Fibroblast of villous mesenchyme (primary cell): ENCODE data around the gene DPYD. TPM values are rescaled to one million over a fixed set of nuclear protein-coding genes. Genes with fewer than 3 reads are reported as not detected.

Experiments
- DNase-seq: peaks from one replicate; pipeline ENCODE4 v3.0.0-alpha.2; 2010; ENCODE audit warnings: low read depth
- H3K4me3 ChIP-seq: 2 replicates; pipeline ENCODE4 v1.5.1; 2011; ENCODE audit warnings: low read depth, mild to moderate bottlenecking, low read length
- total RNA-seq: library from RNA; depleted of rRNA; stranded (reverse); fragments of >200 nt; gene quantifications from 2 replicates; pipeline ENCODE4 v1.2.3, GENCODE V29; 2012
- TF ChIP-seq, protein P1 (sequence below): IDR thresholded peaks from 2 replicates; pipeline ENCODE4 v1.5.1; 2012; ENCODE audit warnings: low read depth, mild to moderate bottlenecking, low read length; ENCODE audit not compliant: insufficient read depth

The DPYD gene
- total RNA-seq, 1 donor, result 48.4 TPM

DNA sequence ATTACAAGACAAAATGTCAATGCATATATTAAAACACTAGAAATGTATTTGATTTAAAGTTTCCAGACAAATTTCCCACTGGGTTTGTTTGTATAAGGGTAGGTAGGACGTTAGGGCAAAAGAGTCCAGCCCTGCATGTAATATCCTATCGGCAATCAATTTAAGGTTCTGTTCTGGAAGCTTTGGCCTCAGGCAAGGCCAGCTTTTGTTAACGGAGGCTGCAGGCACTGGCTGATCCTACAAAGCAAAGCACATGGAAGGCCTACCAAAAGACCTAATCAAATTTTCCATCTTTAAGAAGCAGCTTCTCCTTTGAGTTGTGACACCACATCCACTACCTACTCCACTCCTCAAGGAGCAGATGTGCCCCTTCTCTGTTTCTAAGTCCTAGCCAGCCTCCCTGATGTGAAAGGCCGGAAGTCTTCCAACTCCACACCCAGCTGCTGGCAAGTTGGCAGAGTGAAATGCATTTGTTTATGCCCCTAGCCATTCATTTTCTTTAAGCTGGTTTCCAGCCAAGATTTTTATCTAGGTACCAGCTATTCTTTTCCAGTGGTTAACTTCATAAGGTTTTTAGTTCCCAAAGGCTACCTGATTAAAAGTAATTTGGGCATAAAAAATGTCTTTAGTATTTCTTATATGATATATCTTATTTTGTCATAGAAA is 746.7 kb downstream of the DPYD start:
- no peak overlapping the region for H3K4me3 ChIP-seq
- no peak for DNase-seq
- TF ChIP-seq, protein P1, sequence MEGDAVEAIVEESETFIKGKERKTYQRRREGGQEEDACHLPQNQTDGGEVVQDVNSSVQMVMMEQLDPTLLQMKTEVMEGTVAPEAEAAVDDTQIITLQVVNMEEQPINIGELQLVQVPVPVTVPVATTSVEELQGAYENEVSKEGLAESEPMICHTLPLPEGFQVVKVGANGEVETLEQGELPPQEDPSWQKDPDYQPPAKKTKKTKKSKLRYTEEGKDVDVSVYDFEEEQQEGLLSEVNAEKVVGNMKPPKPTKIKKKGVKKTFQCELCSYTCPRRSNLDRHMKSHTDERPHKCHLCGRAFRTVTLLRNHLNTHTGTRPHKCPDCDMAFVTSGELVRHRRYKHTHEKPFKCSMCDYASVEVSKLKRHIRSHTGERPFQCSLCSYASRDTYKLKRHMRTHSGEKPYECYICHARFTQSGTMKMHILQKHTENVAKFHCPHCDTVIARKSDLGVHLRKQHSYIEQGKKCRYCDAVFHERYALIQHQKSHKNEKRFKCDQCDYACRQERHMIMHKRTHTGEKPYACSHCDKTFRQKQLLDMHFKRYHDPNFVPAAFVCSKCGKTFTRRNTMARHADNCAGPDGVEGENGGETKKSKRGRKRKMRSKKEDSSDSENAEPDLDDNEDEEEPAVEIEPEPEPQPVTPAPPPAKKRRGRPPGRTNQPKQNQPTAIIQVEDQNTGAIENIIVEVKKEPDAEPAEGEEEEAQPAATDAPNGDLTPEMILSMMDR, result no peak

GRCh38 chr1:97170300-97170699 is 750.5 kb downstream of the DPYD start:
- TF ChIP-seq, protein P1, result no peak
- no peak for DNase-seq
- H3K4me3 ChIP-seq, result no peak overlapping the region

DNA sequence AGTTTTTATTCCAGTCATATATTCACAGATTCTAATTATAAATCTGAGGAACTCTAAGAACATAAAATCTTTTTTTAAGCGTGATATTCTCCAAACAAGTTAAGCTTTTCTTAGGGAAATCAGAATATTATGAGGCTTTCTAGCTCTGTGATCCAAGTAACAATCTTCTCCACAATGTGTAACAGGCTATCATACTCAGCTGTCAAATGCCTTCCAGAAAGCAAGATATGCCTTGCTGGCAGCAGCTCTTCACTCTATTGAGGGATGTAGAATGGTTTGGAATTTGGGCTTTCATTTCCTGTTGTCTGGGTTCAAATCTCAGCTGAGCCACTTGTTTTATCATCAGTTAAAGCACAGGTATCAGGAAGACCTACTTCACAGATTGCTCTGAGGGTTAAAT is 752.8 kb downstream of the DPYD start:
- DNase-seq, result no peak
- H3K4me3 ChIP-seq, result no peak overlapping the region
- TF ChIP-seq, protein P1, result no peak

- no peak for DNase-seq
- no peak overlapping the region for H3K4me3 ChIP-seq
- TF ChIP-seq, protein P1, result no peak
Measured at GRCh38 chr1:97167246-97167645, 753.6 kb downstream of the DPYD start.

DNA sequence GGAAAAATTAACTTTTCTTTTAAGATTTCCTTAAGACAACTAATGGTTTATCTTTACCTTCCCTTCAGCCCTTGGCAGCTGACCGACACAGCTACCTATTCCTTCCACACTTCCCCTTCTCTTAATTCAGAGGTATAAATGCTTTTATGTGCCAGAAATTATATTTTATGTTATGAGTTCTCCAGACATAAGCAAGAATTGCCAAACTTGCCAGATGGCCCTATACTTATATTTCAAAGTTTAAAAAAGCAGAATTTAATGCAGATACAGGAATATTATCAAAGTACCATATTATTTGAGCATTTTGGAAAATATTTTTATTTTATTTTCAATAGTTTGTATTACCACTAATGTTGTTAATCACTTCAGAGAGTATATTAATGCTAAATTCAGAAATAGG is 754.2 kb downstream of the DPYD start:
- TF ChIP-seq, protein P1, result no peak
- H3K4me3 ChIP-seq, result no peak overlapping the region
- DNase-seq, result no peak

- TF ChIP-seq, protein P1, result no peak
- no peak for DNase-seq
- no peak overlapping the region for H3K4me3 ChIP-seq
Measured at GRCh38 chr1:97164276-97164639, 756.6 kb downstream of the DPYD start.

DNA sequence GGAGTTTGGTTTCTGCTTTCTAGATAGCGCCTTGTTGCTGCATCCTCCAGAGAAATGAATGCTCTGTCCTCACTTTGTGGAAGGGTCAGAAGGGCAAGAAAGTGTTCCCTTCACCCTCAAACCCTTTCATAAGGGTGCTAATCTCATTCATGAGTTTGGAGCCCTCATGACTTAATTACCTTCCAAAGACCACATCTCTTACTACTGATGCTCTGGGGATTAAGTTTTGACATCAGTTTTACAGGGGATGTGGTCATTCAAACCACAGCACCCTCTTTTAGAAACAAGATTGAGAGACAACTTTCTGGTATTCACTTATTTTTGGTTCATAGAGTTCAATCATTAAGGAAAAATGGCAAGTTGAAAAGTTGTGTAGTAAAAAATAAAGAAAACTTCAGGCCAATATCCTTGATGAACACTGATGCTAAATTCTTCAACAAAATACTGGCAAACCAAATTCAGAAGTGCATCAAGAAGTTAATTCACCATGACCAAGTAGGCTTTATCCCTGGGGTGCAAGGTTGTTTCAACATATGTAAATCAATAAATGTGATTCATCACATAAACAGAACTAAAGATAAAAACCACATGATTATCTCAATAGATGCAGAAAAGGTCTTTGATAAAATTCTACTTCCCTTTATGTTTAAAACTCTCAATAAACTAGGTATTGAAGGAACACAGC is 757.1 kb downstream of the DPYD start:
- TF ChIP-seq, protein P1, result no peak
- no peak for DNase-seq
- H3K4me3 ChIP-seq, result no peak overlapping the region
